GM18505 (cell line): ENCODE measurements around the gene PPP1R3F.

Experiments used
- ATAC-seq: cut with Tn5 transposase; IDR thresholded peaks from one replicate; pipeline ENCODE4 v1.9.1; 2021; ENCODE audit not compliant: unreplicated experiment
- POLR2A ChIP-seq: IDR thresholded peaks from 4 replicates; pipeline ENCODE4 v1.6.1; 2011; ENCODE audit warnings: borderline replicate concordance; ENCODE audit not compliant: insufficient read depth, insufficient read length; ENCODE audit errors: extremely low read depth

PPP1R3F gene

GRCh38 chrX:49271341-49271740, 1.7 kb downstream of the PPP1R3F start:
- peak; percentile 20 for TF ChIP-seq POLR2A
- ATAC-seq: no peak

GRCh38 chrX:49272421-49272820, 2.8 kb downstream of the PPP1R3F start:
- ATAC-seq: no peak
- TF ChIP-seq POLR2A: no peak

GRCh38 chrX:49273181-49273727, 3.7 kb downstream of the PPP1R3F start:
- no peak for TF ChIP-seq POLR2A
- no peak for ATAC-seq

- no peak for ATAC-seq
- TF ChIP-seq POLR2A: no peak
Observed at GRCh38 chrX:49276207-49276606, 6.6 kb downstream of the PPP1R3F start.

GRCh38 chrX:49276671-49277534, 7.3 kb downstream of the PPP1R3F start:
- ATAC-seq: no peak
- TF ChIP-seq POLR2A: no peak

GRCh38 chrX:49277535-49277830, 7.9 kb downstream of the PPP1R3F start:
- no peak for ATAC-seq
- no peak for TF ChIP-seq POLR2A

- TF ChIP-seq POLR2A: no peak
- no peak for ATAC-seq
Observed at GRCh38 chrX:49278081-49278480, 8.5 kb downstream of the PPP1R3F start.

GRCh38 chrX:49282647-49283011, 13.0 kb downstream of the PPP1R3F start:
- no peak for TF ChIP-seq POLR2A
- no peak for ATAC-seq

- no peak for ATAC-seq
- TF ChIP-seq POLR2A: no peak
Observed at GRCh38 chrX:49284212-49284611, 14.6 kb downstream of the PPP1R3F start.

GRCh38 chrX:49286136-49286535, 16.5 kb downstream of the PPP1R3F start:
- TF ChIP-seq POLR2A: no peak
- no peak for ATAC-seq

- no peak for TF ChIP-seq POLR2A
- no peak for ATAC-seq
Observed at GRCh38 chrX:49286581-49286980, 17.0 kb downstream of the PPP1R3F start.

GRCh38 chrX:49287665-49288064, 18.1 kb downstream of the PPP1R3F start:
- TF ChIP-seq POLR2A: no peak
- ATAC-seq: no peak

GRCh38 chrX:49290215-49290614, 20.6 kb downstream of the PPP1R3F start:
- TF ChIP-seq POLR2A: no peak
- no peak for ATAC-seq

GRCh38 chrX:49291615-49292337, 22.2 kb downstream of the PPP1R3F start:
- TF ChIP-seq POLR2A: no peak
- no peak for ATAC-seq
